HuH-7 (cell line): Measurements from ENCODE around the gene KRT10.
A peak's percentile ranks its signal among the peaks of the same experiment; 100 is the strongest.

Experiments used
- DNase-seq: peaks from one replicate; pipeline ENCODE4 v3.0.0; 2011; ENCODE audit warnings: low spot score

The KRT10 gene

GRCh38 chr17:40803617-40804082 is 18.8 kb downstream of the KRT10 start:
- peak; percentile 84 for DNase-seq

GRCh38 chr17:40801157-40801556 is 21.3 kb downstream of the KRT10 start:
- DNase-seq: no peak

- no peak for DNase-seq
These were observed 22.0 kb downstream of the KRT10 start for GRCh38 chr17:40800381-40800780.

- no peak for DNase-seq
These were observed 22.6 kb downstream of the KRT10 start, which contains the start of gene KRT28 for GRCh38 chr17:40799859-40800258. KRT28 (minus strand) TSS chr17:40799959; CDS start chr17:40799893, 66 bp downstream.

DNA sequence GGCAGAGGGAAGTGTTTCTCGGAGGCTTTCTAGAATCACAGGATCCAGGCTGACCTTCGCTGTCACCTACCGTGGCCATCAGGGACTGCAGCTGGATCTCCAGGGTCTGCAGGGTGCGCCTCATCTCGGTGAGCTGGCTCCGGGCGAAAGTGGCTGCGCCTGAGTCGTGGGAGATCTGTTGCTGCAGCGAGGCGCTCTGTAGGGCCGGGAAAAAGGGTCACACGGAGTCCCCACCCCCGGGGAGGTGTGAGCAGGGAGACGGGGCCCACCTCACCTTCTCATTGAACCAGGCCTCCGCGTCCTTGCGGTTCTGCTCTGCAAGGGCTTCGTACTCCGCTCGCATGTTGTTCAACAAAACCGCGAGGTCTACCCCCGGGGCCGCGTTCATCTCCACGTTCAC is 25.6 kb downstream of the KRT10 start:
- DNase-seq: no peak

GRCh38 chr17:40795019-40795667 is 27.3 kb downstream of the KRT10 start:
- DNase-seq: no peak

DNA sequence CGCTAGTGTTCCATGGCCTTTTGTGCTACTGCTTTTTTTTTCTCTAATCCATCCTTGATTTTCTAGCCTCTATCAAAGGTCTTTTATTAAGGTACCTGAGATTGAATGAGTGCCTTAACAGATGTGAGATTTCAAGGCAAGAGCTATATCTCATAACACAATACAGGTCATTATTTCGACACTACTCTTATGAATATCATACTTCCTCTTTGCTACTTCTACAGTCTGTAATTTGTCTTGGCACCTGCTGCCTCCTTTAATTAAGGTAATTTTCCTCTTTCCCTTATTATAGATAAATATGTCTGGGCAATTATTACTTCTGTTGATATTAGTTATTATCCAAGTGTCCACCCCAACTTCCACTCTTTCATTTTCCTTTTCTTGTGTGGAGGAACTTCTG is 27.9 kb downstream of the KRT10 start:
- DNase-seq: no peak

DNA sequence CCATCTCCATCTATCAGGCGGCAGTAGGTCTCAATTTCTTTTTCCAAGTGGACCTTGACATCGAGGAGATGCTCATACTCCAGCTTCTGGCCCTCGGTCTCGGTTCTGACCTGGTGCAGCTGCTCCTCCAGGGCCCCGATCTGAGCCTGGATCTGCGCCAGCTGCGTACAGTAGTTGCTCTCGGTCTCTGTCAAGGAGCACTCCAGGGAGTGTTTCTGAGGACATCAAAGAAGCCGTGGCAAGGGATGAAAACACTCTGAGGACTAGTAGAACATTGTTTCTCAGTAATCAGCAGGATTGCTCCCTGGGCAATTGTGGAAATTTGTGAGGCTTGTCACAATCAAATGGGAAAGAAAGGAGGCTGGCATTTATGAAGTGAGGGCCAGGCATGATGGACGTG is 28.6 kb downstream of the KRT10 start:
- DNase-seq: no peak

GRCh38 chr17:40791787-40792436 is 30.5 kb downstream of the KRT10 start:
- peak; percentile 35 for DNase-seq

DNA sequence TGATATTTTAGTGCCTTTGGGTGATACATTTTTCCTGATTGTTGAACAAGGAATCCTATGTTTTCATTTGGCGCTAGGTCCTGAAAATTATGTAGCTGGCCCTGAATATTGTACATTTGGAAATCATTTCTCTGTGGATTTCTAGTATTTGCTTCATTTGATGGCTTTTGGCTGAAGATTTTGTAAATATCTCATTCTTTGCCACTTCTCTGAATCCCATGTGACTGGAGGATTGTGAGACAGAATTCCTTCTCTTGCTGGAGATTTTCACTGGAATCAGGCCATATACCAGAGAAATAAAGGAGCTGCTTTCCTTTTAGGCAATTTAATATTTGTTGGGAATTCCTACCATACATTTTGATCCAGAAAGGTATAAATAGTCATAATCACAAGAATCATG is 31.3 kb downstream of the KRT10 start:
- no peak for DNase-seq

GRCh38 chr17:40782450-40782849 is 40.0 kb downstream of the KRT10 start, which contains the start of gene KRT27:
KRT27 (minus strand) TSS chr17:40782550; CDS start chr17:40782493, 57 bp downstream.
- DNase-seq: no peak

DNA sequence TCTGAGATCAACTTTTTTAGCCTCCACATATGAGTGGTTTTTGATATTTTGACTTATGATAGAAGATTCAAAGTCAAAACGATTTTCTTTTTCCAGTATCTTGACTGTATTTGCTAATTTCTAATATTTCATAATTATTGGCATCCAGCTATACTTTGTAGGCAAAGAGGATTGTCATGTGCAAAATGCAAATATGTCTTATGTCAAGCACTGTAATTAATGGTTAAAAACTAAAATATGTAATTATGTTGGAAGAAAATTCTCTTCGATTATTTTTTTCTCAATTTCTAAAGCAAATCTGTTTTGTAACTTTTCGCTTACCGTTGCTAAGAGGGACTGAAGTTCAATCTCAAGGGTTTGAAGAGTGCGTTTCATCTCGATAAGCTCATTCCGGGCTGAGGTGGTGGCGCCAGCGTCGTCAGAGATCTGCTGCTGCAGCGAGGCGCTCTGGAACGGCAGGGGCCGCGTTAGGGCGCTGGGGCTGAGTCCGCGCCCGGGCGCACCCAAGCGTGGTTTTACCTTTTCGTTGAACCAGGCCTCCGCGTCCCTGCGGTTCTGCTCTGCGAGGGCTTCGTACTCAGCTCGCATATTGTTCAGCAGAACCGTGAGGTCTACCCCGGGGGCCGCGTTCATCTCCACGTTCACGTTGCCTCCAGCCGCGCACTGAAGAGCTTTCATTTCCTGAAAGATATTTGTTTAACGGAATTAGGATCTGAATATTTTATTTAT is 43.1 kb downstream of the KRT10 start:
- peak; percentile 12 for DNase-seq

DNA sequence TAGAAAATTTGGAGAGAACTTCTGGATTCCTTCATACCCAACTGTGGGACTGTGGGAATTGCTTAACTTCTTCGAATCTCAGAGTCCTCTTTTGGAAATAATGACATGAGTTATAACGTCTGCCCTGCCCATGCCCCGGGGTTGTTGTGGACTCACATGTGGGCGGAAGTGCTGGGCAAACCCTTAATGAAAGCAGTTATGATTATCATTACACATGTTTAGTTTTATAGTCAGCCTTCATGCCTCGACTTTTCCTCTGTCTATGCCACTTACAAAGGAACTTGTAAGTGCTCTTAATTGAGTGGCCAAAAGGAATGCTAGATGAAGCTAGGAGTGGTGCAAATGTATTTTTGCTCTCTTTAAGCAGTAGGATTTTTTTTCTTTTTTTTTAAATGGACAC is 44.0 kb downstream of the KRT10 start:
- DNase-seq: no peak

GRCh38 chr17:40777971-40778370 is 44.4 kb downstream of the KRT10 start:
- DNase-seq: no peak

- no peak for DNase-seq
These were observed 45.0 kb downstream of the KRT10 start for GRCh38 chr17:40777459-40777858.

DNA sequence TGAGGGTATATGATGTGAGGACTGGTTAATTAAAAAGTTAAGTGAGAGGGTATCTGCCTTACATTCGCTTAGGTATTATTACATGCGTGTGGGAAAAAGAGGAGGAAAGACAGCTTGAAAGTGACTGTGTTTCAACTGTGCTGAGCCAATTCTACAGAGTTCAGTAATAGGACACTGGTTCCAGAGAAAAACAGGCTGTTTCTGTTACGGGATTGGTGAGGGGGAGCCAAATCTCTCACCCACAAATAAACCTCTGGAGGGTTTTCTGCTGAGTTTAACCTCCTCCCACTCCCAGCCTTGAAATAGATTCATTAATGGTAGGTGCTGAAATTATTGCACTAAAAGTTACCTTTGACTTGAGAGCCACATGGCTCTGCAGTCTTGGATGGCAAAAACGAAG is 46.5 kb downstream of the KRT10 start:
- DNase-seq: no peak

GRCh38 chr17:40772101-40772500 is 50.3 kb downstream of the KRT10 start, which contains the start of gene KRT26:
KRT26 (minus strand) TSS chr17:40772201; CDS start chr17:40772113, 88 bp downstream.
- no peak for DNase-seq
